Measurements from ENCODE around the gene CLSTN2.
A peak's percentile ranks its signal among the peaks of the same experiment; 100 is the strongest.

CLSTN2 gene

GRCh38 chr3:139935016-139935865 lies at the start of gene CLSTN2:
CLSTN2 (plus strand) TSS chr3:139935185.
- DNase-seq (ENCODE audit: low spot score), result peak; percentile 69

DNA sequence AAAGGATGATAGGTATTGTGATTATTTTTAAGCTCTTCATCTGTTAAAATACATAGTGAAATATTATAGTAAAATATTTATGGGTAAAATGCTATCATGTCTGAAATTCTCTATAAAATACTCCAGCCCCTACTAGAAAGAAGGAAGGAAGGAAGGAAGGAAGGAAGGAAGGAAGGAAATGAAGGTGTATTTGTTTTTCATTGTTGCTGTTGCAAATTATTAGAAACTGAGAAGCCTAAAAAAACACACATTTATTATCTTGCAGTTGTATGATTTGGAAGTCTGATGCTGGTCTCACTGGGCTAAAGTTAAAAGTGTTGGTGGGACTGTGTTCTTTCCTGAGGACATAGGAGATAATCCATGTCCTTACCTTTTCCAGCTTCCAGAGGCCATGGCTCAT lies 47.6 kb upstream of the CLSTN2 start:
- DNase-seq (ENCODE audit: low spot score), result no peak

GRCh38 chr3:139888561-139889140 lies 46.3 kb upstream of the CLSTN2 start:
- no peak for DNase-seq (ENCODE audit: low spot score)

- no peak for DNase-seq (ENCODE audit: low spot score)
Measured at GRCh38 chr3:139893267-139893962, 41.6 kb upstream of the CLSTN2 start.

- no peak for DNase-seq (ENCODE audit: low spot score)
Measured at GRCh38 chr3:139893963-139894642, 40.9 kb upstream of the CLSTN2 start.

DNA sequence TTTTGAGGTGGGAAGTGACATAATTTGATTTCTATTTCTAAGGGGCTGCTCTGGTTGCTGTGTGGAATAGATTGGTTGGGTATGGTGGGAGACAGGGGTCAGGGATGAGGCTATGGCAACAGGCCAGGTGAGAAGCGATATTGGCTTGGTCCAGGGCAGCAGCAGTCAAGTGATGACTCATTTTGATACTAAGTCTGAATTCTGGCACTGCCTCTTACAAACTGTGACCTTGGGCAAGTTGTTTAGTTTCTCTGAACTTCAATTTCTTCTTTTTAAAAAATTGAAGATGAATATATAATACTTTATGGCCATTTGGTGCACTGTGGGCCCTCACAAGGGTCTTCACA lies 40.4 kb upstream of the CLSTN2 start:
- no peak for DNase-seq (ENCODE audit: low spot score)

- DNase-seq (ENCODE audit: low spot score), result no peak
Measured at GRCh38 chr3:139897759-139898158, 37.2 kb upstream of the CLSTN2 start.

DNA sequence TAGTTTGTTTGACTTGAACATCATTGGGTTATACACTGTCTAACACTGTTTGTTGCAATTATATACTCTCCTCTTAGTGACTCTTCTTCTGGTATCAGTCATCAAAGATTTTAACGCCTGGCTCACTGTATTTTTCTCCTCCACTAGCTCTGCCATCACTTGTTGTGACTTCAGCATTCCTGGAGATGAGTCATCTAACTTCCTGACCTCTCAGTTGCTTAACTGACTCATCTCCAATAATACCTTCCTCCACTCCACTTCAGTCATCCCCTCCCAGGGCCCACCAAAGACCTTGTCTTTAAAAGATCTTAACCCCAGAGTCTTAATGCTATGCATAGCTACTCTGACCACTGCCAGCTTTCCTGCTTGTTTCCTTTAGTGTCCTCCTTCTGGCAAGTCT lies 28.6 kb upstream of the CLSTN2 start:
- DNase-seq (ENCODE audit: low spot score), result no peak

DNA sequence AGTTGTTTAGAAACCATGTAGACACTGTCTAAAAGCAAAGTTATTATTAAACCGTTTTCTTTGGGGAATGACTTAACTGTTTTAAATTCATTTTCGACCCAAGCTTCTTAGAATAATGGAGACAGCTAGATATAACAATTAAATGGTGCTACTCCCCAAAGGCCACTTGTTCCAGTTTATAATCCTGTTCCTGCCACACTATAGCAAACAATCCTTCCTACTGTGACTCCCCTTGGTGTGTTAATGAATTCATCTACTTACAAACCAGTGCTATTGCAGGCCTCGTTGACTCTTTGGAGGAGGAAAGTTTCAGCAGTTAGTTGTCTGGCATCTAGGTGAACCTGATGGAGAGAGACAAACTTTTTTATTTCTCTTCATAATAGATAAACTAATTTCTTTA lies 25.2 kb upstream of the CLSTN2 start:
- DNase-seq (ENCODE audit: low spot score), result no peak

- DNase-seq (ENCODE audit: low spot score), result no peak
Measured at GRCh38 chr3:139916271-139916670, 18.7 kb upstream of the CLSTN2 start.

DNA sequence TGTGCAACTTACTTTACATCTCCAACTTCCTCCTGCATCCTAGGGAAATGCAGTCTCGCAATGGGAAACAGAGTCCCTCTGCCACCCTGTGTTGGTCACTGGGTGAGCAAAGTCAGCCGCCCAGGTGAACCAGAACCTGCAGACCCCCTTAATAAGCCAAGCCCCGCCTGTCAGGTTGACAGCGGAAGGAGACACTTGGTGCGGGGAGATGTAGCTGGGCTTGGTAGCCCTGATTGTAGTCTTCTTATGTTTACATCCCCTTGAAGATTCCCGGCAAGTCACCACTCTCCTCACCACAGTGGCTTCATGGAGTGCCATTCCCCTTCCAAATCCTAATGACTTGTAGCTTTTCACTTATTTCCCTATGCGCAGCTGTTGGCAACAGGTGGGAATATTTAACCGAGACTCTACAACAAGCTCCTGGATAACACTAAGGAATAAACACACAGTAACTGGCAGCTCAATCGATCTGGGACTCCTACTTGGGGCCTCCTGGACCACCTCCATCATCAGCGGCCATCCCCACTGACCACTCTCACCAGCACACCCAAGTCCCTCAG lies 17.7 kb upstream of the CLSTN2 start:
- no peak for DNase-seq (ENCODE audit: low spot score)

DNA sequence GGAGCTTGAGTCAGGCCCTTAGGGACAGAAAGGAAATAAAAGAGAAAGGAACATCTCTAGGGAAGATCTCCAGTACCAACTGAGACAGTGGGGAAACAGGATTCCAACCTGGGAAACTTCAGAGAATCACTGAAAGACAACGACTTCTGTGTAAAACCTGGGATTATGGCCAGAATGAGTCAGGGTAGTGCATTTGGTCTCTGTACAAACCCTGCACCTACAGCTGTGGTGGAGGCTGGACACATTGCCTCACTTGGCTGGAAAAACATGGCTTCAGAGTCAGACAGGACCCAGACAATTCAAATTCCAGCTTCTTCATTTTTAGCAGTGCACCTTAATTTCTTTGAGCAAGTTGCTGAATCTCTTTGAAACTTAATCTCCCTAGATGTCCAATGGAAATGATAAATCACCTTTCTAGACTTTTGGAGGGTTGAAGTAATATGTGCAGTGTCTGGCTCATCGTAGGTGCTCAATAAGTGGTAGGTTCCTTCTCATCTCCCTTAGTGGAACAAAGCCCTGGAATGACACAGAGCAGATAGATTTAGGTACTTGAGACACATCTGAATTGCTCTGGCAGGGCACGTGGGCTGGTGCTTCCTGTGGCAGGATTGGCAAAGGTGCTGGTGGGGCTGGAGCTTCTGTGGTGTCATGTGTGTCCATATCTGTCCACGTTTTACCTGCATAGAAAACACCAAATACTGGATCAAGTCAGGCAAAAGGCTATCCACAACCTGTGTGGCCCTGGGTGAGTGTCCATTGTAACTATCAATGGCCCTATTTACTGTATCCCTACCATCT lies 6.1 kb upstream of the CLSTN2 start:
- DNase-seq (ENCODE audit: low spot score), result no peak

GRCh38 chr3:139930211-139930610 lies 4.8 kb upstream of the CLSTN2 start:
- DNase-seq (ENCODE audit: low spot score), result no peak

GRCh38 chr3:139933766-139934165 lies 1.2 kb upstream of the CLSTN2 start:
- DNase-seq (ENCODE audit: low spot score), result no peak

DNA sequence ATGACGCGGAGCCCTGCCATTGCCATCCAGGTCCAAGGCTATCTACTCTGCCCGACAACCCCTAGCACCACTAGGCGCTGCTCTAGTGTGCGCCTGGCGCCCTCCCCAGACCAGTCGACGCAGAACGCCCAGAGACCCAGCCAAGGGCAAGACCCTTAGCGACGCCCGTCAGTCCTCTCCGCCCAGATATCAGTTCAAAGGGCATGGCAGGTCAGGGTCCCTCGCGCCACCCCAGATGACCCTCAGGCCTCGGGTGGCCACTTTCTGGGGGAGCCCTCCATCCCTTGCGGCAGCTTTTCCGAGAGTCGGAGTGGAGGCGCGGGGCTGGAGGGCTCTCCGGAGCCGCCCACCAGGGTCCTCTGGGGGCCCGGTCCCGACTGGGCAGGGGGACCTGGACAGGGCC lies 371 bp upstream of the CLSTN2 start:
- DNase-seq (ENCODE audit: low spot score), result peak; percentile 17

- no peak for DNase-seq (ENCODE audit: low spot score)
Measured at GRCh38 chr3:139935866-139936817, 1.2 kb downstream of the CLSTN2 start.

DNA sequence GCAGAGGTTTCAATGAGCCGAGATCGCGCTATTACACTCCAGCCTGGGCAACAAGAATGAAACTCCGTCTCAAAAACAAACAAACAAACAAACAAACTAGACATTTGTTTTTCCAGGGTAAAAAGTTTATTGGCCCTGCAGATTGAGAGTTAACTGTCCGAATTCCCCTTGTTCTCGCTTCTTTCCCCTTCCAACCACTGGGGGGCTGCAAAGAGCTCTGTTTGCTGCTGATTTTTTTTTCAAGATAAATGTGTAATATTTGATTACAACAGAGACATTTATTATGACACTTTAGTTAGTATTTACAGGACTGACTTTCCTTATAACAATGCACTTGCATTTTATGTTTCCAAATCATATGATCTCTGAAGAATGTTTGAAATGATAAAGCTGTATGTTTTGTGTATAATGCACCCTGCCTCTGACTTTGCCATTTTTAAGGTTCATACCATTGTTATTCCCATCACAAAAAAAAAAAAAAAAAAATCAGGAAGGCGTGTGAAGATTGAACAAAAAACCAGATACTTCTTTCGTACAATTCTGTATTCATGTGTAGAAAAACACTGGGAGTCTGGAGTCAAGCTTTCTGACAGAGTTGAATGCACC lies 2.8 kb downstream of the CLSTN2 start:
- DNase-seq (ENCODE audit: low spot score), result peak; percentile 41

- no peak for DNase-seq (ENCODE audit: low spot score)
Measured at GRCh38 chr3:139939681-139940190, 4.8 kb downstream of the CLSTN2 start.

DNA sequence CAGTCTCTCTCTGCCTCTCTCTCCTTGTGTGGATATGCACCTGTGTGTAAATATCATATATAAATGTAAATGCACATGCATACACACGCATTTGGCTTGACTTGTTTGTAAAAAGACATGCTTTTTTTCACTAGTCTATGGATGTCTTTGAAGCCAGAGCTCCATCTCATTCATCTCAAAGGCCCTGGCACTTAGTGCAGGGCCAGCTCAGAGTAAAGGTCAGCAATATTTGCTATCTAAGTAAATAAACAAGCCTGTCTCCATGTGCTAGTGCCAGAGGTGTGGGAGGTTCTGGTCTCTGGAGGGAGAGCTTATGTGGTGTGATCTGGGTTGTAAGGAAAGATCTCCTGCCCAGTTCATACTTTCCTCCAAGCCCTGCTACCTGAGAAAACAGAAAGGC lies 5.6 kb downstream of the CLSTN2 start:
- no peak for DNase-seq (ENCODE audit: low spot score)

DNA sequence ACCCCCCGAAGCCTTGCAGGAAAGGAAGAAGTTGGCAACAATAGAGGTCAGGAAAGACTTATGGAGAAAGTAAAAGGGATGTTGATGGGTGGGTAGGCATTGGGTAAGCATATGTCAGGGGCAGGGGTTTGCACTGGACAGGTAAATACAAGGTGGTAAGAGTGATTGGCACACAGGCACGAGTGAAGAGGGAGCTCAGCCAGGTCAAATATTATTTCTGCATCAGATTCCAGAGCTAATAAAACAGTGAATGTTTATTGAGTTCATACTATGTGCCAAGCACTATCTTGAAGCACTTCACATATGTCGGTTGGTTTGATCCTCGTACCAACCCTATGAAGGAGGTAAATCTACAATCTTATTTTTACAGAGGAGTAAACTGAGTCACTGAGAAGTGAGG lies 6.6 kb downstream of the CLSTN2 start:
- no peak for DNase-seq (ENCODE audit: low spot score)
